Testis (tissue), 3 donors: ENCODE results near the gene SINHCAF. TPM values are rescaled to one million over a fixed set of nuclear protein-coding genes. Genes with fewer than 3 reads are reported as not detected.
"Not testable (repeated sequence)": the region's sequence is repeated elsewhere in the genome, so short reads cannot be mapped to it uniquely, and the experiment has no call there.

ENCODE experiments used
- DNase-seq: peaks from one replicate; pipeline ENCODE4 v3.0.0-alpha.2; 2019
- H3K27ac ChIP-seq, 2 donors: fragments of 200-600 bp; sonication (generic); one replicate each; pipeline ENCODE4 v1.5.1; 2019
- H3K27me3 ChIP-seq: fragments of 200-600 bp; sonication (generic); one replicate; pipeline ENCODE4 v1.5.1; 2019
- H3K36me3 ChIP-seq: fragments of 200-600 bp; sonication (generic); one replicate; pipeline ENCODE4 v1.5.1; 2017; ENCODE audit warnings: low read depth; ENCODE audit errors: missing control alignments
- H3K4me1 ChIP-seq: fragments of 200-600 bp; sonication (generic); one replicate; pipeline ENCODE4 v1.5.1; 2019
- H3K4me3 ChIP-seq, 2 donors: fragments of 200-600 bp; sonication (generic); one replicate each; pipeline ENCODE4 v1.5.1; 2017 to 2019
- H3K9me3 ChIP-seq: fragments of 200-600 bp; sonication (generic); one replicate; pipeline ENCODE4 v1.5.1; 2017
- POLR2A ChIP-seq: fragments of 450-650 bp; IDR thresholded peaks from one replicate; pipeline ENCODE4 v1.6.1; 2017; ENCODE audit warnings: antibody characterized with exemption, mild to moderate bottlenecking, moderate library complexity
- WGBS, 2 donors: methylation state at CpG; one replicate each; pipeline ENCODE4 v1.1.5; 2018; 5-methylcytosine and 5-hydroxymethylcytosine counted together
- intact Hi-C: fragments of 100-400 bp; cut with DNase I; formaldehyde crosslinking; loops from one replicate; pipeline ENCODE4 v1.15.1; 2023; ENCODE audit warnings: low total_unique reads
- polyA plus RNA-seq: library from polyadenylated mRNA; stranded (reverse); fragments of 350-450 nt; fragmentation: Illumina TruSeq; extraction: RNeasy Lipid Tissue Mini Kit (QIAGEN cat#74804); gene quantifications from one replicate; pipeline ENCODE4 v1.2.3, GENCODE V29; 2014; ENCODE audit warnings: low read depth, low replicate concordance; ENCODE audit not compliant: insufficient read depth
- total RNA-seq, 2 donors: library from RNA; depleted of rRNA; stranded (reverse); fragments of >200 nt; gene quantifications; one replicate each; pipeline ENCODE4 v1.2.3, GENCODE V29; 2016
- TF ChIP-seq, protein P1 (sequence below), 3 experiments: fragments of 450-650 bp in 2 of 3; fragments of 200-600 bp in 1 of 3; sonication (generic) in 1 of 3; IDR thresholded peaks; one replicate each; pipeline ENCODE4 v1.5.1; 2016 to 2019; ENCODE audit warnings: antibody characterized with exemption in 3 of 3, mild to moderate bottlenecking in 2 of 3, moderate library complexity in 1 of 3

Gene SINHCAF
- total and polyA plus RNA-seq, 3 donors from 2014 or later = 45.2 to 47.9 (median 46.8) TPM

DNA sequence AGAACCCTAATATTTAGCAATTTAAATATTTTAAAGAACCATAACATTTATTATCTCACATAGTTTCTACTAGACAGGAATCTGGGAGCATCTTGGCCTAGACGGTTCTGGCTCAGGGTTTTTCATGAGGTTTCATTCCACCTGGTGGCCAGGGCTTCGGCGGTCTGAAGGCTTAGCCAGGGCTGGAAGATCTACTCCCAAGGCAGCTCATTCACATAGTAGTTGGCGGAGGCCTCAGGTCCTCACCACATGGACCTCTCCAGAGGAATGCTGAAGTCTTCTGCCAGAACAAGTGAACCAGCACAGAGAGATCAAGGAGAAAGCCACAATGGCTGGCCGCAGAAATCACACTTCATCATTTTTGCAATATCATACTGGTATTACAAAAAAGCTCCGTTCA, 68.2 kb downstream of the SINHCAF start:
- intact Hi-C loops = no loop called here
- no peaks in the 10 kb centered on the region for H3K36me3 ChIP-seq
- no peaks in the 10 kb centered on the region for H3K27me3 ChIP-seq
- WGBS, 2 donors = 75 to 85% methylated on average over 6 of the region's 6 CpGs
- H3K27ac ChIP-seq = no peak overlapping the region
- H3K4me1 ChIP-seq = no peaks in the 10 kb centered on the region
- no peak overlapping the region for H3K4me3 ChIP-seq
- H3K9me3 ChIP-seq = no peaks in the 10 kb centered on the region
- TF ChIP-seq, protein P1, sequence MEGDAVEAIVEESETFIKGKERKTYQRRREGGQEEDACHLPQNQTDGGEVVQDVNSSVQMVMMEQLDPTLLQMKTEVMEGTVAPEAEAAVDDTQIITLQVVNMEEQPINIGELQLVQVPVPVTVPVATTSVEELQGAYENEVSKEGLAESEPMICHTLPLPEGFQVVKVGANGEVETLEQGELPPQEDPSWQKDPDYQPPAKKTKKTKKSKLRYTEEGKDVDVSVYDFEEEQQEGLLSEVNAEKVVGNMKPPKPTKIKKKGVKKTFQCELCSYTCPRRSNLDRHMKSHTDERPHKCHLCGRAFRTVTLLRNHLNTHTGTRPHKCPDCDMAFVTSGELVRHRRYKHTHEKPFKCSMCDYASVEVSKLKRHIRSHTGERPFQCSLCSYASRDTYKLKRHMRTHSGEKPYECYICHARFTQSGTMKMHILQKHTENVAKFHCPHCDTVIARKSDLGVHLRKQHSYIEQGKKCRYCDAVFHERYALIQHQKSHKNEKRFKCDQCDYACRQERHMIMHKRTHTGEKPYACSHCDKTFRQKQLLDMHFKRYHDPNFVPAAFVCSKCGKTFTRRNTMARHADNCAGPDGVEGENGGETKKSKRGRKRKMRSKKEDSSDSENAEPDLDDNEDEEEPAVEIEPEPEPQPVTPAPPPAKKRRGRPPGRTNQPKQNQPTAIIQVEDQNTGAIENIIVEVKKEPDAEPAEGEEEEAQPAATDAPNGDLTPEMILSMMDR (IDR thresholded peaks at IDR 0.05) = no peak
- TF ChIP-seq POLR2A = no peak
- no peak for DNase-seq

DNA sequence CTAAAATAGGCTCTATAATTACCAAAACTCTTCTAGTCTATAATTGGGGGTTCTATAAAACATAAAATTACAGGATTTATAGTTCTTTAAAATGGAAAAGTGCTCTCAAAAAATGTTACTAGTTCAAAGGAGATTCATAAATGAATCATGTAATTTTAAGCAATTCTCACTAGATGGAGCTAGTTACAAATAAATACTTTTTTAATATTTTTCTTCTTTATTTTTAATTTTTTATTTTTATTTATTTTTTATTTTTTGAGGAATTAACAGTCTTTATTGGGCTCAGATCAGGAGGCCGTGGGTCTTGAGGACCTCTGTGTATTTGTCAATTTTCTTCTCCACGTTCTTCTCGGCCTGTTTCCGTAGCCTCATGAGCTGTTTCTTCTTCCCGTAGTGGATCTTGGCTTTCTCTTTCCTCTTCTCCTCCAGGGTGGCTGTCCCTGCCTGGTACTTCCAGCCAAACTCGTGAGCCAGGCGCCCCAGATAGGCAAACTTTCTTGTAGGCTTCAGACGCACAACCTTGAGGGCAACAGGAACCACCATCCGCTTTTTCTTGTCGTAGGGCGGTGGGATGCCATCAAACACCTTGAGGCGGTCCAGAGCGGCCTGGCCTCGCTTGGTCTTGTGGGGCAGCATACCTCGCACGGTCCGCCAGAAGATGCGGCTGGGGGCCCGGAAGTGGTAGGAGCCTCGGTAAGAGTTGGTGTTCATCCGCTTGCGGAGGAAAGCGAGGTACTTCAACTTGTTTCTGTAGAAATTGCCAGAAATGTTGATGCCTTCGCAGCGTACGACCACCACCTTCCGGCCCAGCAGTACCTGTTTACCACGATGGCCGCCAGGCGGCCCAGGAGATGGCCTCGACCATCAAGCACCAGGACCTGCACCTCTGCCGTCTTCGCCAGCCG, 74.0 kb downstream of the SINHCAF start:
- H3K27ac ChIP-seq, H3K9me3 ChIP-seq, H3K27me3 ChIP-seq, intact Hi-C loops, H3K4me1 ChIP-seq, H3K36me3 ChIP-seq: not testable (repeated sequence)
- TF ChIP-seq, protein P1 (IDR thresholded peaks at IDR 0.05) = peak in 1 of 3 experiments; percentile 52
- peak overlapping the region; percentile 18 to 38 for H3K4me3 ChIP-seq
- 64 to 71% methylated on average over 29 to 34 of the region's 34 CpGs for WGBS, 2 donors
- peak; percentile 37 for DNase-seq

DNA sequence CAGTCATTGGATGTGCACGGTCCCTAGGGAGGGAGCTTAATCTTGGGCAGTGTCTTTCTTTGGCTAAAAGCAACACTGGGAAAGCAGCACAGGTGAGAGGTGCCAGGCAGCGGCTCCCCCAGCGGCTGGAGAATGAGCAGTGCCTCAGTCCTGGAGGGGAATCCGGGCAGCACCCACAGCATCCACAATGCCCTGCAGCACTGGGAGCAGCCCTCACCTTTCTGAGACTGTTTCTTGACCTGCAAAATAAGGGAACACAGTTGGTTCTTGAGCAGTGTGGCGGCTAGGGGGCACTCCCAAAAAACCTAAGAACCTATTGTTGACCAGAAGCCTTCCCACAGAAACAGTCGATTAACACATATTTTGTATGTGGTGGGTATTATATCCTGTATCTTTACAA, 75.8 kb downstream of the SINHCAF start:
- H3K36me3 ChIP-seq = no peaks in the 10 kb centered on the region

DNA sequence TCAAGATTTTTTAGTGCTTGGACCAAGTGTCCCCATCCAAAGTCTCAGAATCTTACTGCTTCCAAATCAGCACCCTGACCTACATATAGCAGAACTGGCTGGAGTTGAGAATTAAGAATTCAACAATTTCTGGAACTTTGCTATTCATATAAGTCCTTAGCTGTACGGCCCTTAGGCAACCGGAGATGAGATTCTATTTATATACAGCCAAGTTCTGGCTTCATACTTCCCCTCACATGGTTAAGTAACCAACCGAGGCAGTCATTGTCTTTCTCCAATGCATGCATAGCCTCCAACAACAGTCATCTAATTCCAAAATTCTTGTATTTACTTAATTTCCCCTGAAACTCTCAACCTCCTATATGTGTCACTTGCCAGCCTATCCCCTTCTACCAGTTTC, 76.6 kb downstream of the SINHCAF start:
- H3K4me3 ChIP-seq = no peak overlapping the region
- H3K27ac ChIP-seq = no peak overlapping the region
- H3K4me1 ChIP-seq = no peaks in the 10 kb centered on the region
- H3K36me3 ChIP-seq = no peaks in the 10 kb centered on the region
- no peaks in the 10 kb centered on the region for H3K27me3 ChIP-seq
- intact Hi-C loops = no loop called here
- no peaks in the 10 kb centered on the region for H3K9me3 ChIP-seq
- no peak for DNase-seq
- TF ChIP-seq POLR2A = no peak
- TF ChIP-seq, protein P1 (IDR thresholded peaks at IDR 0.05) = no peak
- WGBS, 2 donors = 78 to 81% methylated on average over 3 of the region's 3 CpGs

More for the DNA sequence above, 75.8 kb downstream of the SINHCAF start:
- TF ChIP-seq, protein P1 (IDR thresholded peaks at IDR 0.05) = no peak
- no peak for TF ChIP-seq POLR2A
- Histone ChIP-seq H3K27ac (no peak overlapping the region), H3K4me3 (no peak overlapping the region), H3K4me1 (no peaks in the 10 kb centered on the region), H3K9me3 (no peaks in the 10 kb centered on the region), H3K27me3 (no peaks in the 10 kb centered on the region)
- intact Hi-C loops = no loop called here
- DNase-seq = no peak
- WGBS, 2 donors = 68 to 74% methylated on average over 6 of the region's 6 CpGs

DNA sequence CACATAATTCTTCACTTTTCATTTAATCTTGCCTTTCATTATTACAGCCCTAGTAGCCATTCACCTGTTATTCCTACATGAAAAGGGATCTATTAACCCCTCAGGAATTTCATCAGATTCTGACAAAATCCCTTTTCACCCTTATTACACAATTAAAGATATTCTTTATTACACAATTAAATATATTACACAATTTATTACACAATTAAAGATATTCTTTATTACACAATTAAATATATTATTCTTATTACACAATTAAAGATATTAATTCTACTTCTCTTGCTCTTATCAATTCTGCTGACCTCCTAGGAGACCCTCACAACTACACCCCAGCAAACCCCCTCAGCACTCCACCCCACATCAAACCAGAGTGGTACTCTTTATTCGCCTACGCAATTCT, 77.1 kb downstream of the SINHCAF start:
- DNase-seq = no peak
- Histone ChIP-seq H3K4me1 (no peaks in the 10 kb centered on the region), H3K9me3 (no peaks in the 10 kb centered on the region), H3K27me3 (no peaks in the 10 kb centered on the region), H3K4me3 (no peak overlapping the region), H3K27ac (no peak overlapping the region), H3K36me3 (no peaks in the 10 kb centered on the region)
- TF ChIP-seq POLR2A = no peak
- TF ChIP-seq, protein P1 (IDR thresholded peaks at IDR 0.05) = no peak
- intact Hi-C loops = no loop called here
- 96 to 100% methylated on average over 2 of the region's 2 CpGs for WGBS, 2 donors
